DOHH2 (cell line): ENCODE data around the gene GSTT2B.
"Not testable (repeated sequence)": the region's sequence is repeated elsewhere in the genome, so short reads cannot be mapped to it uniquely, and the experiment has no call there.

Experiments
- H3F3A ChIP-seq: fragments of 200-600 bp; sonication (generic), shearing (Covaris generic); 2 replicates; pipeline ENCODE4 v1.6.0; 2016; ENCODE audit warnings: antibody characterized with exemption, mild to moderate bottlenecking; ENCODE audit not compliant: control insufficient read depth, insufficient read depth
- H3K27ac ChIP-seq: fragments of 200-600 bp; sonication (generic); 2 replicates; pipeline ENCODE4 v1.5.1; 2014; ENCODE audit warnings: low read depth, mild to moderate bottlenecking, low read length, moderate library complexity
- H3K27me3 ChIP-seq: fragments of 200-600 bp; sonication (generic); 2 replicates; pipeline ENCODE4 v1.6.1; 2014; ENCODE audit warnings: mild to moderate bottlenecking, low read length, mixed read lengths; ENCODE audit not compliant: control insufficient read depth
- H3K36me3 ChIP-seq: fragments of 200-600 bp; sonication (generic); 2 replicates; pipeline ENCODE4 v1.6.1; 2014; ENCODE audit warnings: mild to moderate bottlenecking, low read length, moderate library complexity, mixed read lengths; ENCODE audit not compliant: control insufficient read depth
- H3K4me1 ChIP-seq: fragments of 200-600 bp; sonication (generic); 2 replicates; pipeline ENCODE4 v1.6.1; 2014; ENCODE audit warnings: mild to moderate bottlenecking, low read length, mixed read lengths; ENCODE audit not compliant: control insufficient read depth
- H3K4me2 ChIP-seq: fragments of 200-600 bp; sonication (generic); 2 replicates; pipeline ENCODE4 v1.6.0; 2014; ENCODE audit warnings: mild to moderate bottlenecking, low read length, moderate library complexity
- H3K4me3 ChIP-seq: fragments of 200-600 bp; sonication (generic); 2 replicates; pipeline ENCODE4 v1.5.1; 2014; ENCODE audit warnings: mild to moderate bottlenecking, low read length, mixed read lengths
- H3K79me2 ChIP-seq: fragments of 200-600 bp; sonication (generic); 2 replicates; pipeline ENCODE4 v1.6.1; 2014; ENCODE audit warnings: mild to moderate bottlenecking, low read length, mixed read lengths; ENCODE audit not compliant: control insufficient read depth
- H3K9me2 ChIP-seq: fragments of 200-600 bp; sonication (generic); replicated peaks from 2 replicates; pipeline ENCODE4 v1.6.1; 2014; ENCODE audit warnings: mild to moderate bottlenecking, low read length, mixed read lengths; ENCODE audit not compliant: control insufficient read depth
- H3K9me3 ChIP-seq: fragments of 200-600 bp; sonication (generic); 2 replicates; pipeline ENCODE4 v1.6.1; 2014; ENCODE audit warnings: antibody characterized with exemption, low read length, mixed read lengths; ENCODE audit not compliant: control insufficient read depth, insufficient read depth
- H4K20me1 ChIP-seq: fragments of 200-600 bp; sonication (generic); 2 replicates; pipeline ENCODE4 v1.6.0; 2014; ENCODE audit warnings: low read depth, mild to moderate bottlenecking, antibody characterized with exemption, low read length, moderate library complexity; ENCODE audit not compliant: control insufficient read depth, insufficient read depth
- EZH2phosphoT487 ChIP-seq: fragments of 200-600 bp; sonication (generic); IDR thresholded peaks from 2 replicates; pipeline ENCODE4 v1.6.1; 2017; ENCODE audit warnings: borderline replicate concordance, mild to moderate bottlenecking, antibody characterized with exemption, low read length, moderate library complexity, mixed read lengths
- TF ChIP-seq, protein P1 (sequence below): fragments of 200-600 bp; sonication (generic); IDR thresholded peaks from one replicate; pipeline ENCODE4 v1.5.1; 2014; ENCODE audit warnings: antibody characterized with exemption, mild to moderate bottlenecking, low read depth, low read length; ENCODE audit not compliant: poor library complexity, severe bottlenecking

Gene GSTT2B

DNA sequence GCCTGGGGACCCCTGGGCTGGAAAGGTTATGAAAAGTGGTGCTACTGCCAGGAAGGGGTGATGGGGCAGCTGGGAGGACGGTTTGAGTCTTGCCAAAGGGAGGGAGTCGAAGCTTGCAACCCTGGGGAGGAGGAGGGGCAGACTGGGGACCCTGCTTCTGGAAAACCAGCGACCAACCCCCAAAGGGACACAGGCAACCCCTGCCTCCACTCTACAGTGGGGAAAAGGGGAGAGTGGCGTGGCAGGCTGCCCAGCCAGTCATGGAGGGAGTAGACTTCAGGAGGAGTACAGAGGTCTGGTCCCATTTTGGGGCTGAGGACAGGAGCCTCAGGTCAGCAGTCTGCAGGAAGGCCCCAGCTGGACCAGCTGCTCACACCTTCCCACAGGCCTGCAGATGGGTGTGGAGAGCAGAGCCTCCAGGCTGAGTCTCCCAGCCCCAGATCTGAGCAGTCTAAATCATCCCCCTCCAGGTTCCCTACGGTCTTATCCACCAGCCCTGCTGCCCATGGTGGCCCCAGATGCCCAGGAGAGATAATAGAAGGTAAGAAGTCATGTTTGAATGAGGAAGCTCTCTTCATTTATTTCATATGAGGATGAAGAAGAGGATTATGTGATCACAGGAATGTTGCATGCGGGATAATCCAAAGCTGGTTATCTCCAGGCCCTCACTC lies 10.0 kb upstream of the GSTT2B start:
- peaks cover 31% of the 10 kb centered on the region for H3K79me2 ChIP-seq
- no peak overlapping the region for H3K27ac ChIP-seq
- peaks cover 11% of the 10 kb centered on the region for H3K4me1 ChIP-seq
- peaks cover 4% of the 10 kb centered on the region; the same call in 1 of the 2 replicates for H4K20me1 ChIP-seq
- peaks cover 31% of the 10 kb centered on the region for H3K36me3 ChIP-seq
- no peak for TF ChIP-seq EZH2phosphoT487
- TF ChIP-seq, protein P1, sequence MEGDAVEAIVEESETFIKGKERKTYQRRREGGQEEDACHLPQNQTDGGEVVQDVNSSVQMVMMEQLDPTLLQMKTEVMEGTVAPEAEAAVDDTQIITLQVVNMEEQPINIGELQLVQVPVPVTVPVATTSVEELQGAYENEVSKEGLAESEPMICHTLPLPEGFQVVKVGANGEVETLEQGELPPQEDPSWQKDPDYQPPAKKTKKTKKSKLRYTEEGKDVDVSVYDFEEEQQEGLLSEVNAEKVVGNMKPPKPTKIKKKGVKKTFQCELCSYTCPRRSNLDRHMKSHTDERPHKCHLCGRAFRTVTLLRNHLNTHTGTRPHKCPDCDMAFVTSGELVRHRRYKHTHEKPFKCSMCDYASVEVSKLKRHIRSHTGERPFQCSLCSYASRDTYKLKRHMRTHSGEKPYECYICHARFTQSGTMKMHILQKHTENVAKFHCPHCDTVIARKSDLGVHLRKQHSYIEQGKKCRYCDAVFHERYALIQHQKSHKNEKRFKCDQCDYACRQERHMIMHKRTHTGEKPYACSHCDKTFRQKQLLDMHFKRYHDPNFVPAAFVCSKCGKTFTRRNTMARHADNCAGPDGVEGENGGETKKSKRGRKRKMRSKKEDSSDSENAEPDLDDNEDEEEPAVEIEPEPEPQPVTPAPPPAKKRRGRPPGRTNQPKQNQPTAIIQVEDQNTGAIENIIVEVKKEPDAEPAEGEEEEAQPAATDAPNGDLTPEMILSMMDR = no peak
- H3F3A ChIP-seq = peaks cover 3% of the 10 kb centered on the region; the same call in 1 of the 2 replicates
- no peaks in the 10 kb centered on the region for H3K27me3 ChIP-seq
- H3K4me3 ChIP-seq = no peak overlapping the region
- peak overlapping the region; percentile 11; the same call in 1 of the 2 replicates for H3K4me2 ChIP-seq
- no peaks in the 10 kb centered on the region for H3K9me2 ChIP-seq
- H3K9me3 ChIP-seq = no peaks in the 10 kb centered on the region

DNA sequence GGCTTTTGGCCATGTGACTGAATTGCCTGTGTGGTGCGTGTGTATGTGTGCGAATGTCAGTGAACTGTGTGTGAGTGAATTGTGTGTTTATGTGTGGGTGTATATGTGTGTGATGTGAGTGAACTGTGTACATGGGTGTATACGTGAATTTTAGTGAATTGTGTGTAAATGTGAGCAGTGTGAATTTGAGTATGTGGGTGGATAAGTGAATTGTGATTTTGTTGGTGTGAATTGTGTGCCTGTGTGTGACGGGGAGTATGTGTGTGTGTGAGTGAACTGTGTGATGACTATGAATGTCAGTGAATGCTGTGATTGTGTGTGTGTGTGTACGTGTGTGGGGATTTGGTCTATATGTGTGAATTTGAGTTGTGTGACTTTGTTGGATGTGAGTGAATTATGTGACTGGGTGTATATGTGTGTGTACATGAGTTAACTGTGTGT lies 9.2 kb upstream of the GSTT2B start:
- H3K36me3 ChIP-seq = peaks cover 31% of the 10 kb centered on the region
- H3K9me2 ChIP-seq = no peaks in the 10 kb centered on the region
- H3K27ac ChIP-seq = no peak overlapping the region
- TF ChIP-seq, protein P1 = no peak
- TF ChIP-seq EZH2phosphoT487 = no peak
- H3K79me2 ChIP-seq = peaks cover 31% of the 10 kb centered on the region
- no peak overlapping the region for H3K4me3 ChIP-seq
- H3F3A ChIP-seq = peaks cover 3% of the 10 kb centered on the region; the same call in 1 of the 2 replicates
- H3K4me1 ChIP-seq = peaks cover 11% of the 10 kb centered on the region
- no peaks in the 10 kb centered on the region for H3K9me3 ChIP-seq
- peak overlapping the region; percentile 1; the same call in 1 of the 2 replicates for H3K4me2 ChIP-seq
- peaks cover 4% of the 10 kb centered on the region; the same call in 1 of the 2 replicates for H4K20me1 ChIP-seq
- no peaks in the 10 kb centered on the region for H3K27me3 ChIP-seq

DNA sequence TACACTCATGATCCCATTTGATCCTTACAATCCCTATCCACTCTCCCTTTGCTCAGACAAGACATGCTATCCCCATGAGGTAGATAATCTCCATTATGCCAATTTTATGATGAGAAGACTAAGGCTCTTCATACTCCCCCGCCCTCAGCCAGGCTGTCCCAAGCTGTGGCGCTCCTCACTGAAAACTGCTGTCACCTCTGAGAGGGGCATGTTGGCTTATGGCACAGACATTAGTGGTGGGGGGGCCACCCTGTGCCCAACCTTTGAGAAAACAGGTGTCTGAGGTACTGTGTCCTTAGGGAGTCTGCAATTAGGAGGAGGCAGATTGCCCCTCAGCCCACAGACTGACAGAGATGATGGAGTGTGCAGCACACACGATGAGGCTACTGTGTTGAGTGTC lies 8.1 kb upstream of the GSTT2B start:
- Histone ChIP-seq H3F3A (peaks cover 3% of the 10 kb centered on the region; the same call in 1 of the 2 replicates), H3K27ac (no peak overlapping the region), H3K4me3 (no peak overlapping the region), H3K27me3 (no peaks in the 10 kb centered on the region), H3K4me1 (peaks cover 11% of the 10 kb centered on the region), H3K9me3 (no peaks in the 10 kb centered on the region), H3K4me2 (peak overlapping the region; percentile 12; the same call in 1 of the 2 replicates), H3K36me3 (peaks cover 31% of the 10 kb centered on the region), H4K20me1 (peaks cover 4% of the 10 kb centered on the region; the same call in 1 of the 2 replicates), H3K79me2 (peaks cover 31% of the 10 kb centered on the region), H3K9me2 (no peaks in the 10 kb centered on the region)
- no peak for TF ChIP-seq EZH2phosphoT487
- TF ChIP-seq, protein P1 = no peak

DNA sequence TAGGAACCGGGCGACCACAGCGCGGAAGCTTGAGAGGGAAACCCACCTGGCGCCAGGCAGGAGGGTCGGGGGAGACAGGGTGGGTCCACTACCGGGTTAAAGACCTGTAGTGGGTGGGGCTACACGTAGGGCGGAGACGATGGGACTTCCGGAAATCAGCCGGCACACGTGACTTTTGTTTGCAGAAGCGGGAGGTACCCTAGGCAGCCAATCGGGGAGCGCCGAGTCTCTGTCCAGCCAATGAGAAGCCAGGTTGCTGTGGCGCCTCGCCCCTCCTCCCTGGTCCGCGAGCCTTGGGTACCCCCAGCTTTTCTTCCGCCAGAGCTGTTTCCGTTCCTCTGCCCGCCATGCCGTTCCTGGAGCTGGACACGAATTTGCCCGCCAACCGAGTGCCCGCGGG lies 5.6 kb upstream of the GSTT2B start, which contains the start of gene DDTL:
TSS of gene DDTL (plus strand) at position 321 of the 400 bp plus-strand sequence. CDS start at position 348, 27 bp downstream.
- H4K20me1 ChIP-seq, H3K9me3 ChIP-seq, H3K27me3 ChIP-seq, H3K27ac ChIP-seq, H3K4me2 ChIP-seq, H3F3A ChIP-seq, H3K9me2 ChIP-seq, H3K4me1 ChIP-seq, H3K4me3 ChIP-seq: not testable (repeated sequence)
- peaks cover 27% of the 10 kb centered on the region for H3K79me2 ChIP-seq
- peaks cover 26% of the 10 kb centered on the region for H3K36me3 ChIP-seq

DNA sequence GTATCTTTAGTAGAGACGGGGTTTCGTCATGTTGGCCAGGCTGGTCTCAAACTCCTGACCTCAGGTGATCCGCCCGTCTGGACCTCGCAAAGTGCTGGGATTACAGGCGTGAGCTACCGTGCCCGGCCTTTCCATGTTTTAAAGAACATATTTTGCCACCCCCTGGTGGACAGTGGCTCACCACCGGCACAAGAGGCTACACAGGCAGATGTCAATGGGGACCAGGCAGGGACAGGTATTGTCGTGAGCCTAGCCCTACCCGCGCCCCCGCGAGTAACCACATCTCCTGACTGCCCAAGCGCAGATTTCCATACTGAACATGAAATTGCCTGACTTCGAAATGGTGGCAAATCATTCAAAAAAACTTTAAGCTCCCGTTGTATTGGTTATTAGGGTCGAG lies 5.1 kb upstream of the GSTT2B start:
- not testable (repeated sequence) for H3F3A ChIP-seq, H3K4me1 ChIP-seq, H3K4me3 ChIP-seq, H3K27me3 ChIP-seq, H3K27ac ChIP-seq, H3K9me2 ChIP-seq, H3K4me2 ChIP-seq, H3K9me3 ChIP-seq, H4K20me1 ChIP-seq
- peaks cover 21% of the 10 kb centered on the region for H3K36me3 ChIP-seq
- H3K79me2 ChIP-seq = peaks cover 22% of the 10 kb centered on the region
